Mammary epithelial cell (primary cell): Measurements from ENCODE around the gene EML4.

Source experiments
- CTCF ChIP-seq, 2 donors: IDR thresholded peaks in 1 of 2; conservative IDR thresholded peaks in 1 of 2; 2 replicates each; pipeline ENCODE4 v1.5.1; 2011 to 2012; ENCODE audit warnings: inconsistent platforms in 2 of 2, low read length in 2 of 2, mild to moderate bottlenecking in 2 of 2, control low read depth in 1 of 2, low read depth in 1 of 2; ENCODE audit not compliant: insufficient read depth in 1 of 2; ENCODE audit errors: extremely low read depth in 1 of 2
- EZH2 ChIP-seq: IDR thresholded peaks from 2 replicates; pipeline ENCODE4 v1.6.1; 2012; ENCODE audit warnings: low read length, inconsistent platforms, borderline replicate concordance

- TF ChIP-seq CTCF (conservative IDR thresholded peaks at IDR 0.05 in 1 of 2, IDR thresholded peaks at IDR 0.05 in 1 of 2; ENCODE audit: extremely low read depth in 1 of 2, insufficient read depth in 1 of 2, low read depth in 1 of 2, low read length in 2 of 2) (no peak), EZH2 (no peak)
Measured at GRCh38 chr2:42210203-42210602, 41.0 kb downstream of the EML4 start.
